HG02763 (cell line): ENCODE data around the gene TXNL4A.
A peak's percentile ranks its signal among the peaks of the same experiment; 100 is the strongest.
"Not testable (repeated sequence)": the region's sequence is repeated elsewhere in the genome, so short reads cannot be mapped to it uniquely, and the experiment has no call there.

ENCODE experiments used
- ATAC-seq: cut with Tn5 transposase; IDR thresholded peaks from one replicate; pipeline ENCODE4 v1.9.1; 2021; ENCODE audit warnings: mild to moderate bottlenecking, moderate library complexity; ENCODE audit not compliant: unreplicated experiment

Gene TXNL4A

DNA sequence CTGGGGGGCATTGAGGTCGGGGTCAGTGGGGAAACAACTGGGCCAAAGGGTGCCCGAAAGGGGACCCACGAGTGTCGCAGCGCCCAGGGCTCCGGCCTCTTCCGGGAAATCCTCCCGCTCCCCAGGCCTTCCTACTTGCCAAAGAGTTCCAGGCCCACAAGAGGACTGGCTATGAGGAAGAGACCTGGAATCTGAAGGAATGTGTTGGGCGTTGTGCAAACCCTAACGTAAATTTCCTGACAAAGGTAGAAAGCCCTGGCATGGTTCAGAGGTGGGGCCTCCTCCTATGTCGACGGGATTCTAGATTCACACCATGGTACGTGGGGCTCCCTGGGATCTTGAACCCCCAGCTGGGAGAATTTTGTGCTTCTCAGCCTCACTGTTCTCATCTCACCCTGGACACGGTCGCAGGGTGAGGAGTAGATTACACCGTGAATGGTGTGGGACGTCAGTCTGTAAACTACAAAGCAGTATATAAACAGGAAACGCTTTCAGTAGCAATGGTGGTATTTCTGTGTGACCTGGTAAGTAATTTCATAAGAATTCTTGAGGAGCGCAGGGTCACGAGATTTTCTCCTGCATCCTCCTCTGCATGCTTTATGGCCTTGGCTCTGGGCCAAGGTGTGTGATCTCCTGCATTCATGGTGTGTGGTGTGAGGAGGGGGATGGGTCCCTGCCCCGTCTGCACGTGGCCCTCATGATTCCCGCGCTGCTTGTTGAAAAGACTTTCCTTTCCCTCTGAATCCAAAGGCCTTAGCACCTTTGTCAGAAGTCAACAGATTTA, 23.1 kb downstream of the TXNL4A start:
- ATAC-seq: no peak

DNA sequence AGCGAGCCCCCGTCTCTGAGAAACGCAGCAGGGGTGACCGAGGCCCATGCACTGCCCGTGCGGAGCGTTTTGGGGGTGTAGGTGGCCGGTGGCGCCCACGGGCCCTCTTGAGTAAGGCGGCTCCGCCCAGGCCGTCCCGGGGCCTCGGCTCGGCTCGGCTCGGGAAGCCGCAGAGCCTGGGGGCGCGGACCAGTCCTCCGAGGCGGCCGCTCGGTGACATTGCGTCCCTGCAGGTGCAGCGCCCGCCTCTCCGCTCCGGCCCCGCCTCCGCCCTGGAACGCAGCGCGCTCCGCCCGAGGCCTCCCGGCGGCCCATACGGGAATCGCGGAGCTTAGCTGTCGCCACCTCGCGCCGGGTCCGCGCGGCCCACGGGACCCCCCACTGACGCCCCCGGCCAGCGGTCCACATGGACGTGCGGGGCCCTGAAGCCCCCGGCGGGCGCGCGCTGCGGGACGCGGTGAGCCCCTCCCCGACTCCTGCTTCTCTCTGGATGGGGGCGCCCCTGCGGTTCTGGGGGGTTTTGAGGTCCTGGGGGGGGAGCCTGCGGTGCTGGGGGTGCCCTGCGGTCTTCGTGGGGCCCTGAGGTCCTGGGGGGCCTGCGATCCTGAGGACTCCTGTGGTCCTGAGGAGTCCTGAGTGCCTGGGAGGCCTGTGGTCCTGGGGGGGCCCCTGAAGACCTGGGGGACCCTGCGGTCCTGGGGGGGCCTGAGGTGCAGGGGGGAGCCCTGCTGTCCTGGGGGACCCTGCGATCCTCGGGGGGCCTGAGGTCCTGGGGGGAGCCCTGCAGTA, 23.8 kb downstream of the TXNL4A start, which contains the start of gene HSBP1L1:
Gene HSBP1L1 (plus strand): TSS at position 314 of the 789 bp plus-strand sequence. CDS start 93 bp downstream, at position 407.
- ATAC-seq: peak; percentile 67

- no peak for ATAC-seq
Observed at GRCh38 chr18:79963658-79964329, 24.6 kb downstream of the TXNL4A start.

DNA sequence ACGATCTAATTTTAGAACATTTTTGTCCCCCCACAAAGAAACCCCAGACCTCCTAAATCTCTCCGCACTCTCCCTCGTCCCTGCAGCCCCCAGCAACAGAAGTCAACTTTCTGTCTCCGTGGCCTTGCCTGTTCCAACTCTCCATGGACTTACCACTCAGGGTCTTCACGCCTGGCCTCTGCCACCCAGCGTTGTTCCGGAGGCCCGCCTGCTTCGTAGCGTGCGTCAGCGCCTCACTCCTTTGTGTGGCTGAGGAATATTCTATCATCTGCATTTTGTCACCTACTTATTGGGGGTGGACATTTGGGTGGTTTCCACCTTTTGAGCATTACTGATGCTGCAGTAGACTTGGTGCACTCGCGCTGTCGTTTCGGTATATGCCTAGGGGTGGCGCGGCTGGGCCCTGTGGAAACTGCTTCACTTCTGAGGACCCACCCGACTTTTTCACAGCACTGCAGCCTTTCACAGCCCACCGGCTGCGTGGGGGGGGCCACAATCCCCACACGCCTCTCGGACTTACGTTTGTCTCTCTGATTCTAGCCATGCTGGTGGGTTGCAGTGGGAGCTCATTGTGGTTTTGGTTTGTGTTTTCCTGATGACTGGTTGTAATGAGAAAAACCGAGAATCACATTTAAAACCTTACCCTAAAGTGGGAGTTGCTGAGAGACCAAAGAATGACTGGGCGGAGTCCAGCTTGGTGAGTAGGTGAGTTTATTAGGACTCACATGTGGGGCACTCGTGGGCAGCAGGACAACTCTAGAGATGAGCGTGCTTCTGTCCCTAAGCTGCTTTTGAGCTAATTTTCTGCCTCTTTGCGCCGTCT, 25.3 kb downstream of the TXNL4A start:
- peak; percentile 42 for ATAC-seq

GRCh38 chr18:79962311-79962710, 26.1 kb downstream of the TXNL4A start:
- no peak for ATAC-seq

GRCh38 chr18:79961527-79962291, 26.7 kb downstream of the TXNL4A start:
- ATAC-seq: no peak

- no peak for ATAC-seq
Observed at GRCh38 chr18:79960921-79961526, 27.3 kb downstream of the TXNL4A start.

- ATAC-seq: not testable (repeated sequence)
Observed at GRCh38 chr18:79960161-79960801, 28.1 kb downstream of the TXNL4A start.

GRCh38 chr18:79958981-79959380, 29.4 kb downstream of the TXNL4A start:
- ATAC-seq: no peak

DNA sequence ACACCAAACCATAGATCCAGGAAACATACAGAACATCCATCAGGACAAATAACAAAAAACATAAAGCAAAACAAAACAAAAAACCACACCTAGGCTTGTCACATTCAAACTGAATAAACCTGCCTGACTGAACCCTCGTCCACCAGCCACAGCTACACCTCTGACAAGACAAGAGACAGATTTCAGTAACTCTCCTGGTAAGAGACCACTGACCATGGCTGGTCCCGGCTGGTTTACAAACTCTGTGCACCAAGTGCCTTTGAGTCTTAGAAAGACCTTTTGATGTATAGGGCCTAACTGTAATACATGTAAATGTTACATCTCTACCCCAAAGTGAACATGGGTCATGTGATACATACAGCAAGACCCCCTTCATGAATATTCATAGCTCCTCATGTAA, 32.1 kb downstream of the TXNL4A start:
- no peak for ATAC-seq

GRCh38 chr18:79955302-79956075, 32.9 kb downstream of the TXNL4A start:
- no peak for ATAC-seq

- no peak for ATAC-seq
Observed at GRCh38 chr18:79954791-79955190, 33.6 kb downstream of the TXNL4A start.

- no peak for ATAC-seq
Observed at GRCh38 chr18:79953971-79954651, 34.3 kb downstream of the TXNL4A start.

GRCh38 chr18:79952996-79953559, 35.3 kb downstream of the TXNL4A start:
- no peak for ATAC-seq

GRCh38 chr18:79952456-79952995, 35.8 kb downstream of the TXNL4A start:
- no peak for ATAC-seq

DNA sequence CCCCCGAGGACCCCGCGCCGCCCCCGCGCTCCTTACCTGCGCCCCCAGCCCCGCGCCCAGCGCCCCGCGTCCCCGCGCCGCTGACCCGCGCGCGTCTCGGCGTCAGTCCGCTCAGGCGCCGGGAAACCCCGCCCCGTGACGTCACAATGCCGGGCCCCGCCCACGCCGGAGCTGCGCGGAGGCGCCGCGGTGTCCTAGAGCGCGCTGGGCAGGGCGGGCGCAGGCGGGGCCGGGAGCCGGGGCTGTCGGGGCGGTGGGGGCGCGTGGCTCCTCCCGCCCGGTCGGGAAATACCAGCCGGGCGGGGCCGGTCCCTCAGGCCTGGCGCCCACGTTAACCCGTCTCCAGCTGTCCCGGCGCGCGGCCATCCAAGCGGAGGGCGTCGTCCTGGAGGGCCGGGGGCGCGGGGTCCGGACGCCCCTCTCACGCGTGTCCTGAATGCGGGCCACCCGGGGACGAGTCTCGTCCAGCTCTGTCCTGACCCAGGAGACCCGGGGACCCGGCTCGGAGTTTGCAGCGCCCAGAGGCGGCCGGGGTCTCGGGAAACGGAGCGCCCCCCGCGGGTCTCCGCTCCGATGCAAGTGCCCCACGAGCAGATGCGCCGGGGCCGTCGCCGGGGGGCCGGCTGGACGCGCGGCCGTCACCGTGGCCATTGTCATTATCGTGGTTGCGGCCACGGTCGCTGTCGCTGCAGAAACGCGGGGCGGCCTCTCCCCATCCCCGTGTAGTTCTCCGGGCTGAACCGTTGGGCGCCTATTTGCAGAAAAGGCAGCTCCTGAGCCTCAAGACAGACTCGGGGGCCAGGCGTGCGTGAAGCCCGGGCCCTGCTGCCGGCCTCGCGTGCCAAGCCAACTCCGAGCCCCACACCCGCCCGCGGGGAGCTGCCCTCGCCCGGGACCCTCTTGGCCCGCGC, 36.6 kb downstream of the TXNL4A start, which contains the start of gene SLC66A2:
Gene SLC66A2 (minus strand): TSS at position 109 of the 911 bp plus-strand sequence. CDS start 727 bp downstream, outside the sequence.
- ATAC-seq: peak; percentile 86
